Measurements from ENCODE around the gene FHDC1.

Gene FHDC1

GRCh38 chr4:153005899-153006381, 69.8 kb downstream of the FHDC1 start:
- no peak for DNase-seq (ENCODE audit: low spot score)

GRCh38 chr4:153008578-153009199, 72.6 kb downstream of the FHDC1 start:
- no peak for DNase-seq (ENCODE audit: low spot score)

GRCh38 chr4:153010146-153010545, 74.0 kb downstream of the FHDC1 start:
- no peak for DNase-seq (ENCODE audit: low spot score)

- DNase-seq (ENCODE audit: low spot score), result no peak
Observed at GRCh38 chr4:153013202-153013977, 77.3 kb downstream of the FHDC1 start.

GRCh38 chr4:153014460-153014859, 78.3 kb downstream of the FHDC1 start:
- no peak for DNase-seq (ENCODE audit: low spot score)

- no peak for DNase-seq (ENCODE audit: low spot score)
Observed at GRCh38 chr4:153016592-153016991, 80.5 kb downstream of the FHDC1 start.

- no peak for DNase-seq (ENCODE audit: low spot score)
Observed at GRCh38 chr4:153018031-153018430, 81.9 kb downstream of the FHDC1 start.

GRCh38 chr4:153018684-153019083, 82.6 kb downstream of the FHDC1 start:
- DNase-seq (ENCODE audit: low spot score), result no peak

- no peak for DNase-seq (ENCODE audit: low spot score)
Observed at GRCh38 chr4:153019906-153020305, 83.8 kb downstream of the FHDC1 start.

- DNase-seq (ENCODE audit: low spot score), result no peak
Observed at GRCh38 chr4:153020457-153020856, 84.3 kb downstream of the FHDC1 start.

- DNase-seq (ENCODE audit: low spot score), result no peak
Observed at GRCh38 chr4:153021276-153021675, 85.2 kb downstream of the FHDC1 start.

GRCh38 chr4:153022241-153022715, 86.2 kb downstream of the FHDC1 start:
- DNase-seq (ENCODE audit: low spot score), result no peak

- no peak for DNase-seq (ENCODE audit: low spot score)
Observed at GRCh38 chr4:153023139-153023538, 87.0 kb downstream of the FHDC1 start.

- DNase-seq (ENCODE audit: low spot score), result no peak
Observed at GRCh38 chr4:153023692-153024394, 87.7 kb downstream of the FHDC1 start.

GRCh38 chr4:153024466-153024865, 88.3 kb downstream of the FHDC1 start:
- no peak for DNase-seq (ENCODE audit: low spot score)

- no peak for DNase-seq (ENCODE audit: low spot score)
Observed at GRCh38 chr4:153025406-153025805, 89.3 kb downstream of the FHDC1 start.

- no peak for DNase-seq (ENCODE audit: low spot score)
Observed at GRCh38 chr4:153026591-153027346, 90.6 kb downstream of the FHDC1 start.

- no peak for DNase-seq (ENCODE audit: low spot score)
Observed at GRCh38 chr4:153027866-153028265, 91.7 kb downstream of the FHDC1 start.

GRCh38 chr4:153028535-153028934, 92.4 kb downstream of the FHDC1 start:
- DNase-seq (ENCODE audit: low spot score), result no peak
